ENCODE results near the gene RAB7B.
A peak's percentile ranks its signal among the peaks of the same experiment; 100 is the strongest.

The RAB7B gene

GRCh38 chr1:205994346-205994745, 8.8 kb downstream of the RAB7B start:
- DNase-seq (ENCODE audit: low spot score) = no peak

GRCh38 chr1:205993068-205993467, 10.1 kb downstream of the RAB7B start:
- no peak for DNase-seq (ENCODE audit: low spot score)

GRCh38 chr1:205992218-205992882, 10.8 kb downstream of the RAB7B start:
- no peak for DNase-seq (ENCODE audit: low spot score)

- no peak for DNase-seq (ENCODE audit: low spot score)
Measured at GRCh38 chr1:205991237-205991636, 12.0 kb downstream of the RAB7B start.

GRCh38 chr1:205990226-205990625, 13.0 kb downstream of the RAB7B start:
- DNase-seq (ENCODE audit: low spot score) = no peak

GRCh38 chr1:205989786-205990185, 13.4 kb downstream of the RAB7B start:
- DNase-seq (ENCODE audit: low spot score) = no peak

GRCh38 chr1:205988585-205988995, 14.6 kb downstream of the RAB7B start:
- DNase-seq (ENCODE audit: low spot score) = no peak

- DNase-seq (ENCODE audit: low spot score) = no peak
Measured at GRCh38 chr1:205986861-205987260, 16.3 kb downstream of the RAB7B start.

GRCh38 chr1:205986292-205986691, 16.9 kb downstream of the RAB7B start:
- DNase-seq (ENCODE audit: low spot score) = no peak

GRCh38 chr1:205985330-205986005, 17.7 kb downstream of the RAB7B start:
- DNase-seq (ENCODE audit: low spot score) = no peak

- DNase-seq (ENCODE audit: low spot score) = peak; percentile 46
Measured at GRCh38 chr1:205983925-205984725, 19.1 kb downstream of the RAB7B start.

- DNase-seq (ENCODE audit: low spot score) = no peak
Measured at GRCh38 chr1:205981257-205981656, 21.9 kb downstream of the RAB7B start.

GRCh38 chr1:205980237-205980870, 22.8 kb downstream of the RAB7B start:
- no peak for DNase-seq (ENCODE audit: low spot score)

GRCh38 chr1:205979301-205979700, 23.9 kb downstream of the RAB7B start:
- no peak for DNase-seq (ENCODE audit: low spot score)

- DNase-seq (ENCODE audit: low spot score) = no peak
Measured at GRCh38 chr1:205978676-205979075, 24.5 kb downstream of the RAB7B start.

- DNase-seq (ENCODE audit: low spot score) = peak; percentile 78
Measured at GRCh38 chr1:205977402-205978014, 25.7 kb downstream of the RAB7B start.

GRCh38 chr1:205976708-205977401, 26.3 kb downstream of the RAB7B start:
- no peak for DNase-seq (ENCODE audit: low spot score)

GRCh38 chr1:205976036-205976435, 27.2 kb downstream of the RAB7B start:
- no peak for DNase-seq (ENCODE audit: low spot score)

- no peak for DNase-seq (ENCODE audit: low spot score)
Measured at GRCh38 chr1:205975387-205975998, 27.7 kb downstream of the RAB7B start.

- no peak for DNase-seq (ENCODE audit: low spot score)
Measured at GRCh38 chr1:205974712-205975111, 28.5 kb downstream of the RAB7B start.
